Thymus (tissue), 11 donors: Measurements from ENCODE around the gene DISC1. TPM values are rescaled to one million over a fixed set of nuclear protein-coding genes. Genes with fewer than 3 reads are reported as not detected.
"Not testable (repeated sequence)": the region's sequence is repeated elsewhere in the genome, so short reads cannot be mapped to it uniquely, and the experiment has no call there.

Experiments used
- DNase-seq, 9 donors: peaks; one replicate each; pipeline ENCODE4 v3.0.0-alpha.2; 2013; ENCODE audit warnings: low spot score in 9 of 9, low read depth in 6 of 9, missing footprints in 1 of 9
- H3K27ac ChIP-seq, 2 donors: one replicate each; pipeline ENCODE4 v1.5.1; 2013; ENCODE audit warnings: control low read depth in 1 of 2, low read depth in 1 of 2, low read length in 1 of 2, mild to moderate bottlenecking in 1 of 2, moderate library complexity in 1 of 2
- H3K27me3 ChIP-seq, 2 donors: one replicate each; pipeline ENCODE4 v1.5.1; 2013; ENCODE audit warnings: low read length in 1 of 2; ENCODE audit not compliant: control insufficient read depth in 2 of 2, insufficient read depth in 1 of 2
- H3K36me3 ChIP-seq, 2 donors: one replicate each; pipeline ENCODE4 v1.5.1; 2013; ENCODE audit warnings: low read length in 1 of 2, mild to moderate bottlenecking in 1 of 2, moderate library complexity in 1 of 2; ENCODE audit not compliant: control insufficient read depth in 2 of 2, insufficient read depth in 2 of 2
- H3K4me1 ChIP-seq, 2 donors: one replicate each; pipeline ENCODE4 v1.5.1; 2013; ENCODE audit warnings: low read length in 2 of 2; ENCODE audit not compliant: control insufficient read depth in 2 of 2, insufficient read depth in 2 of 2
- H3K4me3 ChIP-seq, 2 donors: one replicate each; pipeline ENCODE4 v1.5.1; 2013; ENCODE audit warnings: low read length in 2 of 2, control low read depth in 1 of 2, mild to moderate bottlenecking in 1 of 2
- H3K9me3 ChIP-seq, 2 donors: one replicate each; pipeline ENCODE4 v1.5.1; 2013; ENCODE audit warnings: low read length in 1 of 2, mild to moderate bottlenecking in 1 of 2; ENCODE audit not compliant: control insufficient read depth in 2 of 2, insufficient read depth in 1 of 2
- WGBS: extraction: QIAGEN DNeasy Blood & Tissue Kit; methylation state at CpG from one replicate; pipeline ENCODE4 v1.1.7; 2013; 5-methylcytosine and 5-hydroxymethylcytosine counted together
- polyA plus RNA-seq: library from polyadenylated mRNA; stranded (reverse); fragments of 200-250 nt; gene quantifications from one replicate; pipeline ENCODE4 v1.2.3, GENCODE V29; 2013
- total RNA-seq: library from RNA; stranded (reverse); fragments of 120-200 nt; gene quantifications from one replicate; pipeline ENCODE4 v1.2.4, GENCODE V29; 2013
- donor health status: healthy.

Gene DISC1
- total and polyA plus RNA-seq, 2 donors: 4.4 to 5.3 TPM

DNA sequence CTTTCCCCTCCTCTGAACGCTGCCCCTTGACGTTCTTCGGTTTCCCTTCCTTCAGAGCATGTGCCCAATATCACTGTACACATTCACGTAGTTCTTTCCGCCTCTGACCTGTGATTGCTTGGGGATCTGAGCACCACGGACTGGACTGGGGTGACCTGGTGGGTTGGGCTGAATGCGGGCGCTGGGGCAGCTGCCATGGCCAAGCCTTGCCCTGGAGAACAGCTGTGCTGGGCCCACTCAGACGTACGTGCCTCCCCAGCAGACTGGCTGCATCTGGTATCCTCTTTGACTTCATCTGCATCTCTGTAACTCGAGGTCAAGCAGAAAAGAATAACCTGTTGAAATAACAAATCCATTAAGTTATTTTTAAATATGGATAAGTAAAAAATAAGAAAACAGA lies 35.1 kb upstream of the DISC1 start:
- 90% methylated on average over 11 of the region's 11 CpGs for WGBS
- Histone ChIP-seq H3K4me3 (no peak overlapping the region), H3K9me3 (no peaks in the 10 kb centered on the region), H3K36me3 (no peaks in the 10 kb centered on the region), H3K4me1 (peaks cover 0 to 5% of the 10 kb centered on the region in 2 donors), H3K27ac (no peak overlapping the region), H3K27me3 (no peaks in the 10 kb centered on the region)
- no peak for DNase-seq

GRCh38 chr1:231592809-231593208 lies 33.8 kb upstream of the DISC1 start:
- no peaks in the 10 kb centered on the region for H3K9me3 ChIP-seq
- no peaks in the 10 kb centered on the region for H3K36me3 ChIP-seq
- H3K27ac ChIP-seq: no peak overlapping the region
- H3K4me1 ChIP-seq: peaks cover 0 to 6% of the 10 kb centered on the region in 2 donors
- H3K4me3 ChIP-seq: no peak overlapping the region
- no peaks in the 10 kb centered on the region for H3K27me3 ChIP-seq
- no peak for DNase-seq
- WGBS: 100% methylated on average over 1 of the region's 1 CpG

DNA sequence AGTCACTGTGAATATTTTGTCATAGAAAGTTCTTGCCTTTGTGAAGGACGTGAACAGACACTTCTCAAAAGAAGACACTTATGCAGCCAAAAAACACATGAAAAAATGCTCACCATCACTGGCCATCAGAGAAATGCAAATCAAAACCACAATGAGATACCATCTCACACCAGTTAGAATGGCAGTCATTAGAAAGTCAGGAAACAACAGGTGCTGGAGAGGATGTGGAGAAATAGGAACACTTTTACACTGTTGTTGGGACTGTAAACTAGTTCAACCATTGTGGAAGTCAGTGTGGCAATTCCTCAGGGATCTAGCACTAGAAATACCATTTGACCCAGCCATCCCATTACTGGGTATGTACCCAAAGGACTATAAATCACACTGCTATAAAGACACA lies 33.3 kb upstream of the DISC1 start:
- H3K27me3 ChIP-seq, H3K4me3 ChIP-seq, H3K9me3 ChIP-seq, H3K27ac ChIP-seq, H3K36me3 ChIP-seq, H3K4me1 ChIP-seq, DNase-seq: not testable (repeated sequence)
- 88% methylated on average over 1 of the region's 1 CpG for WGBS

- Histone ChIP-seq H3K4me3 (no peak overlapping the region), H3K27me3 (no peaks in the 10 kb centered on the region), H3K4me1 (peaks cover 0 to 6% of the 10 kb centered on the region in 2 donors), H3K9me3 (no peaks in the 10 kb centered on the region), H3K36me3 (no peaks in the 10 kb centered on the region), H3K27ac (no peak overlapping the region)
- no peak for DNase-seq
- WGBS: 77% methylated on average over 2 of the region's 2 CpGs
Measured at GRCh38 chr1:231594123-231594522, 32.5 kb upstream of the DISC1 start.

DNA sequence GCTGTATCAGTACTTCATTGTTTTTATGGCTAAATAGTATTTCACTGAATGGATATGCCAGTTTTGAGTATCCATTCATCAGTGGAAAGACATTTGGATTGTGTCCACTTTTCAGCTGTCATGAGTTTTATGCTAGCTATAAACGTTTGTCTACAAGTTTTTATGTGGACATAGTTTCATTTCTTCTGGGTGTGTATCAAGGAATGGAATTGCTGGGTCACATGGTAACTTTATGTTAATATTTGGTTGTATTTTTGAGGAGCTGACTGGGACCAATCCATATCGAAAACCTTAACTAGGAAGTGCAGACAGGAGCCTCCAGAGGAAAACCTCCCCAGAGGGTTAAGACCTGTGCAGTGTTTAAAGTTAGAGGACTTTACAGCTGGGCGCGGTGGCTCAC lies 31.8 kb upstream of the DISC1 start:
- H3K9me3 ChIP-seq: no peaks in the 10 kb centered on the region
- H3K4me1 ChIP-seq: peaks cover 0 to 6% of the 10 kb centered on the region in 2 donors
- H3K4me3 ChIP-seq: no peak overlapping the region
- H3K27ac ChIP-seq: no peak overlapping the region
- no peaks in the 10 kb centered on the region for H3K36me3 ChIP-seq
- WGBS: 95% methylated on average over 4 of the region's 4 CpGs
- no peak for DNase-seq
- no peaks in the 10 kb centered on the region for H3K27me3 ChIP-seq

GRCh38 chr1:231596337-231596791 lies 30.2 kb upstream of the DISC1 start:
- 63% methylated on average over 5 of the region's 5 CpGs for WGBS
- DNase-seq: no peak
- no peak overlapping the region for H3K27ac ChIP-seq
- no peaks in the 10 kb centered on the region for H3K27me3 ChIP-seq
- H3K9me3 ChIP-seq: no peaks in the 10 kb centered on the region
- H3K4me1 ChIP-seq: peaks cover 0 to 6% of the 10 kb centered on the region in 2 donors
- no peak overlapping the region for H3K4me3 ChIP-seq
- H3K36me3 ChIP-seq: no peaks in the 10 kb centered on the region

GRCh38 chr1:231597971-231598370 lies 28.6 kb upstream of the DISC1 start:
- Histone ChIP-seq H3K36me3 (no peaks in the 10 kb centered on the region), H3K4me3 (no peak overlapping the region), H3K27ac (no peak overlapping the region), H3K4me1 (peaks cover 0 to 6% of the 10 kb centered on the region in 2 donors), H3K27me3 (no peaks in the 10 kb centered on the region), H3K9me3 (no peaks in the 10 kb centered on the region)
- WGBS: 92% methylated on average over 1 of the region's 1 CpG
- no peak for DNase-seq

- Histone ChIP-seq H3K4me3 (no peak overlapping the region), H3K27me3 (no peaks in the 10 kb centered on the region), H3K27ac (no peak overlapping the region), H3K36me3 (no peaks in the 10 kb centered on the region), H3K4me1 (peaks cover 0 to 10% of the 10 kb centered on the region in 2 donors), H3K9me3 (no peaks in the 10 kb centered on the region)
- no peak for DNase-seq
- WGBS: 89% methylated on average over 7 of the region's 7 CpGs
Measured at GRCh38 chr1:231600458-231600976, 26.1 kb upstream of the DISC1 start.

GRCh38 chr1:231601824-231602672 lies 24.5 kb upstream of the DISC1 start:
- H3K4me3 ChIP-seq: no peak overlapping the region
- no peak for DNase-seq
- peaks cover 0 to 4% of the 10 kb centered on the region in 2 donors for H3K4me1 ChIP-seq
- no peaks in the 10 kb centered on the region for H3K27me3 ChIP-seq
- no peak overlapping the region for H3K27ac ChIP-seq
- 85% methylated on average over 5 of the region's 5 CpGs for WGBS
- H3K9me3 ChIP-seq: no peaks in the 10 kb centered on the region
- no peaks in the 10 kb centered on the region for H3K36me3 ChIP-seq
